ENCODE measurements around the gene MBD1. TPM values are rescaled to one million over a fixed set of nuclear protein-coding genes. Genes with fewer than 3 reads are reported as not detected.

MBD1 gene
- total RNA-seq, 1 experiment from 2014 or later = 58.1 TPM

GRCh38 chr18:50279752-50280151 is 1.6 kb downstream of the MBD1 start:
- Histone ChIP-seq H2BK12ac (ENCODE audit: insufficient read length, low read depth, low read length) (no peak overlapping the region), H3K23ac (ENCODE audit: insufficient read length, low read depth, low read length) (no peak overlapping the region), H2BK5ac (ENCODE audit: insufficient read length, low read length) (no peak overlapping the region), H3K14ac (ENCODE audit: insufficient read depth, low read length) (no peak overlapping the region), H4K5ac (ENCODE audit: insufficient read length, low read depth, low read length) (no peak overlapping the region), H3K79me2 (ENCODE audit: insufficient read depth, low read length) (no peaks in the 10 kb centered on the region; the same call in 1 of the 2 replicates), H3T11ph (ENCODE audit: low read length) (no peak overlapping the region), H3K4ac (ENCODE audit: low read depth, low read length) (no peak overlapping the region), H3K56ac (ENCODE audit: insufficient read length, low read depth, low read length) (no peak overlapping the region), H4K91ac (ENCODE audit: insufficient read length, low read depth, low read length) (no peak overlapping the region), H2AK5ac (ENCODE audit: insufficient read length, low read length) (no peak overlapping the region), H4K20me1 (ENCODE audit: control insufficient read depth, insufficient read depth, insufficient read length) (no peaks in the 10 kb centered on the region), H2BK120ac (ENCODE audit: low read depth, low read length, poor library complexity, severe bottlenecking) (no peak overlapping the region), H4K8ac (replicated peaks; ENCODE audit: insufficient read length, low read depth, low read length) (no peak overlapping the region), H3K9me3 (ENCODE audit: control insufficient read depth, low read depth, low read length) (no peaks in the 10 kb centered on the region), H2BK20ac (ENCODE audit: low read depth, low read length, poor library complexity, severe bottlenecking) (no peak overlapping the region), H2AFZ (ENCODE audit: low read length) (no peak overlapping the region), H3K9ac (ENCODE audit: extremely low read depth, insufficient read length, low read length) (no peak overlapping the region), H3K4me1 (ENCODE audit: insufficient read depth, low read length) (no peaks in the 10 kb centered on the region), H3K27ac (ENCODE audit: insufficient read length, low read depth, low read length) (no peak overlapping the region), H3K79me1 (ENCODE audit: insufficient read depth, low read depth, low read length, poor library complexity, severe bottlenecking) (no peaks in the 10 kb centered on the region), H3K23me2 (ENCODE audit: insufficient read length, low read depth, low read length, poor library complexity, severe bottlenecking) (peaks cover 5% of the 10 kb centered on the region), H2BK15ac (ENCODE audit: low read depth, low read length) (no peak overlapping the region), H3K18ac (ENCODE audit: insufficient read length, low read depth, low read length) (no peak overlapping the region), H3K4me2 (ENCODE audit: insufficient read depth, insufficient read length, low read length) (peak overlapping the region; percentile 83), H3K27me3 (ENCODE audit: insufficient read depth, low read length) (no peaks in the 10 kb centered on the region)
- WGBS (ENCODE audit: extremely low coverage, insufficient read length, low lambda C conversion rate) = no CpG with 5 or more reads among the region's 7 CpGs
- Mint-ChIP-seq H3K27ac (no peak overlapping the region), H3K27me3 (ENCODE audit: low read depth) (no peaks in the 10 kb centered on the region), H3K36me3 (ENCODE audit: insufficient read depth in 1 of 3, low read depth in 3 of 3) (peaks cover 43 to 64% (median 59%) of the 10 kb centered on the region in 3 experiments; a peak in 6 of 7 replicates), H3K9me3 (no peaks in the 10 kb centered on the region; a peak in 1 of 5 replicates), H3K4me1 (peaks cover 9 to 13% of the 10 kb centered on the region in 2 experiments), H3K4me3 (peak overlapping the region; percentile 95 to 98)
- TF ChIP-seq CTCF (conservative IDR thresholded peaks at IDR 0.05) = no peak
- no peak for DNase-seq
